K562 (cell line): Measurements from ENCODE around the gene SLC26A5. TPM values are rescaled to one million over a fixed set of nuclear protein-coding genes. Genes with fewer than 3 reads are reported as not detected.

Source experiments
- ATAC-seq: fragments of 200-7000 bp; cut with Tn5 transposase; 3 replicates; pipeline ENCODE4 v1.9.1; 2020; ENCODE audit warnings: moderate library complexity
- BruUV-seq: library from RNA; stranded (reverse); fragments of 400-500 nt; replicated peaks from 2 replicates; lab custom pipeline; 2021; lab: Mats Ljungman, UMichigan
- CTCF ChIA-PET: fragments of 300-600 bp; formaldehyde crosslinking; extraction: SDS; loops from one replicate; lab custom pipeline; 2021; ENCODE audit warnings: low intra/inter-chr PET ratio; lab: Yijun Ruan, JAX
- POLR2A ChIA-PET: fragments of 300-600, 350-650 bp; sonication (Branson Sonifier 250); formaldehyde crosslinking; extraction: SDS; loops from one replicate; lab custom pipeline; 2021; ENCODE audit warnings: antibody characterized with exemption, inconsistent platforms; lab: Yijun Ruan, JAX
- DNase-seq, 4 experiments: peaks; one replicate each; pipeline versions ENCODE4 v3.0.0 to v3.0.0-alpha.2; 2011 to 2018; ENCODE audit warnings: low spot score in 3 of 4, mixed read lengths in 3 of 4; ENCODE audit errors: extremely low read depth in 1 of 4
- FAIRE-seq: peaks from 2 replicates; lab custom pipeline; 2011; peaks lifted over from hg19 to GRCh38; lab: Jason Lieb, UNC
- H2AFZ ChIP-seq: 2 replicates; pipeline ENCODE4 v1.6.0; 2011; ENCODE audit warnings: low read depth, low read length, control low read depth, inconsistent platforms
- H3K27ac ChIP-seq: fragments of 200-600 bp; 3 replicates; pipeline ENCODE4 v1.8.0; 2011; ENCODE audit warnings: low read depth, mild to moderate bottlenecking, control low read depth, inconsistent platforms, low read length, moderate library complexity, mixed read lengths; ENCODE audit errors: extremely low read depth
- H3K27me3 ChIP-seq, 2 experiments: fragments of 300-600 bp in 1 of 2; 2 replicates in 1 of 2; 3 replicates in 1 of 2; pipeline versions ENCODE4 v1.6.0 to v1.8.0; 2011; ENCODE audit warnings: inconsistent platforms in 2 of 2, low read length in 2 of 2, mild to moderate bottlenecking in 1 of 2, mixed read lengths in 1 of 2, moderate library complexity in 1 of 2; ENCODE audit not compliant: control insufficient read depth in 2 of 2, insufficient read depth in 2 of 2
- H3K36me3 ChIP-seq: fragments of 300-600 bp; 3 replicates; pipeline ENCODE4 v1.8.0; 2011; ENCODE audit warnings: mild to moderate bottlenecking, low read length, inconsistent platforms; ENCODE audit not compliant: control insufficient read depth, insufficient read depth
- H3K4me1 ChIP-seq, 2 experiments: fragments of 200-600 bp in 1 of 2; replicated peaks in 1 of 2; 2 replicates in 1 of 2; 3 replicates in 1 of 2; pipeline versions ENCODE4 v1.5.1 to v1.8.0; 2011; ENCODE audit warnings: inconsistent platforms in 2 of 2, low read length in 2 of 2, mild to moderate bottlenecking in 1 of 2, mixed read lengths in 1 of 2, moderate library complexity in 1 of 2; ENCODE audit not compliant: control insufficient read depth in 2 of 2, insufficient read depth in 2 of 2
- H3K4me2 ChIP-seq: 2 replicates; pipeline ENCODE4 v1.6.1; 2011; ENCODE audit warnings: low read length, control low read depth, inconsistent platforms, mixed read lengths; ENCODE audit not compliant: insufficient read depth
- H3K4me3 ChIP-seq: fragments of 200-600 bp; sonication (generic), shearing (Covaris generic); 2 replicates; pipeline ENCODE4 v1.5.1; 2016; ENCODE audit warnings: control low read depth, inconsistent platforms
- H3K79me2 ChIP-seq: fragments of 200-600 bp; 3 replicates; pipeline ENCODE4 v1.8.0; 2011; ENCODE audit warnings: low read length, inconsistent platforms; ENCODE audit not compliant: control insufficient read depth, insufficient read depth
- H3K9ac ChIP-seq, 2 experiments: 2 replicates each; pipeline versions ENCODE4 v1.6.0 to v1.6.1; 2011; ENCODE audit warnings: low read depth in 2 of 2, low read length in 2 of 2, control low read depth in 1 of 2, inconsistent platforms in 1 of 2, mild to moderate bottlenecking in 1 of 2, mixed read lengths in 1 of 2; ENCODE audit not compliant: insufficient read depth in 1 of 2
- H3K9me1 ChIP-seq: one replicate; pipeline ENCODE4 v1.6.0; 2011; ENCODE audit warnings: inconsistent platforms, mild to moderate bottlenecking, low read length, moderate library complexity; ENCODE audit not compliant: control insufficient read depth, insufficient read depth
- H3K9me3 ChIP-seq: replicated peaks from 2 replicates; pipeline ENCODE4 v1.5.1; 2011; ENCODE audit warnings: low read depth, low read length, inconsistent platforms; ENCODE audit not compliant: control insufficient read depth, insufficient read depth
- H4K20me1 ChIP-seq: replicated peaks from 2 replicates; pipeline ENCODE4 v1.6.1; 2011; ENCODE audit warnings: low read length, inconsistent platforms, mixed read lengths; ENCODE audit not compliant: control insufficient read depth, insufficient read depth
- MECOM ChIP-seq: fragments of 250-450 bp; sonication (Bioruptor Pico); IDR thresholded peaks from 2 replicates; pipeline ENCODE4 v1.8.0; 2022; ENCODE audit warnings: inconsistent platforms
- NR4A1 ChIP-seq, 2 experiments: fragments of 250-450 bp in 1 of 2; fragments of 450-650 bp in 1 of 2; sonication (Bioruptor Pico) in 1 of 2; IDR thresholded peaks; 2 replicates each; pipeline versions ENCODE4 v1.4.0 to v1.6.1; 2016 to 2020; ENCODE audit warnings: mild to moderate bottlenecking in 2 of 2, missing compliant biosample characterization in 1 of 2, missing genetic modification characterization in 1 of 2, moderate library complexity in 1 of 2
- PHB2 ChIP-seq: fragments of 450-650 bp; IDR thresholded peaks from 2 replicates; pipeline ENCODE4 v1.6.1; 2017; ENCODE audit warnings: low read depth
- PHF8 ChIP-seq: fragments of 200-600 bp; sonication (generic); IDR thresholded peaks from 2 replicates; pipeline ENCODE4 v1.6.1; 2012; ENCODE audit warnings: mixed run types, mild to moderate bottlenecking, inconsistent platforms, low read length, moderate library complexity, borderline replicate concordance
- TRIM28 ChIP-seq: fragments of 450-650 bp; IDR thresholded peaks from 2 replicates; pipeline ENCODE4 v1.6.1; 2017
- ZNF445 ChIP-seq: fragments of 250-450 bp; sonication (Bioruptor Pico); IDR thresholded peaks from 2 replicates; pipeline ENCODE4 v1.4.0; 2020; ENCODE audit warnings: low read depth, mild to moderate bottlenecking, moderate library complexity
- ZNF589 ChIP-seq: fragments of 200-800 bp; sonication (Bioruptor generic); IDR thresholded peaks from 2 replicates; pipeline ENCODE4 v1.6.1; 2016; ENCODE audit warnings: low read depth, missing genetic modification characterization, missing compliant biosample characterization
- WGBS: fragments of 100-300 bp; shearing (Covaris generic); methylation state at CpG from one replicate; pipeline ENCODE4 v1.1.6; 2016; ENCODE audit warnings: low coverage, mixed read lengths; ENCODE audit not compliant: insufficient coverage; ENCODE audit errors: missing lambda C conversion rate; 5-methylcytosine and 5-hydroxymethylcytosine counted together
- in situ Hi-C: fragments of 300-500 bp; cut with MboI; formaldehyde crosslinking; loops from 4 replicates; pipeline ENCODE4 v1.15.0; 2018; ENCODE audit warnings: inconsistent platforms, mixed read lengths
- intact Hi-C: fragments of 100-400 bp; cut with micrococcal nuclease; formaldehyde crosslinking; loops from 2 replicates; pipeline ENCODE4 v1.14.2; 2022
- polyA plus RNA-seq, 8 experiments: library from polyadenylated mRNA; depleted of rRNA in 4 of 8; stranded (reverse) in 5 of 8; unstranded in 3 of 8; fragments of >200 nt; fragmentation: Nextera tagmentation in 2 of 8; fragmentation: Illumina TruSeq in 1 of 8; extraction: Ambion mirVana in 2 of 8; extraction: Trizol in 1 of 8; gene quantifications; 2 replicates each; pipeline versions ENCODE4 v1.2.1 to v1.2.3, GENCODE V29; 2011 to 2014; ENCODE audit warnings: inconsistent platforms in 1 of 8, missing spikeins in 1 of 8
- total RNA-seq, 7 experiments: library from RNA; depleted of rRNA in 6 of 7; stranded (reverse); fragments of >200 nt in 6 of 7; fragmentation: Illumina TruSeq in 2 of 7; extraction: Trizol in 2 of 7; gene quantifications; 2 replicates each; pipeline versions ENCODE4 v1.2.1 to v1.2.3, GENCODE V29; 2011 to 2021; ENCODE audit warnings: low replicate concordance in 1 of 7
- TF ChIP-seq, protein P1 (sequence below): fragments of 150-350 bp; IDR thresholded peaks from 2 replicates; pipeline ENCODE4 v1.6.1; 2014; ENCODE audit warnings: low read depth, mild to moderate bottlenecking, low read length, borderline replicate concordance
- TF ChIP-seq, protein P2 (sequence below): sonication (generic); formaldehyde crosslinking; IDR thresholded peaks from 2 replicates; pipeline ENCODE4 v1.8.1; 2023; ENCODE audit warnings: mild to moderate bottlenecking, missing genetic modification reagents
- TF ChIP-seq, protein P3 (sequence below): fragments of 250-450 bp; sonication (Bioruptor Pico); IDR thresholded peaks from 2 replicates; pipeline ENCODE4 v1.8.0; 2022; ENCODE audit warnings: inconsistent platforms
- TF ChIP-seq, protein P4 (sequence below): fragments of 250-450 bp; sonication (Bioruptor Pico); IDR thresholded peaks from 2 replicates; pipeline ENCODE4 v1.9.0; 2021; ENCODE audit warnings: mild to moderate bottlenecking

Gene SLC26A5
- total and polyA plus RNA-seq, 9 of the 15 experiments (the other 6 are each of a cell fraction or from before 2014, with no cell fraction given): not detected

DNA sequence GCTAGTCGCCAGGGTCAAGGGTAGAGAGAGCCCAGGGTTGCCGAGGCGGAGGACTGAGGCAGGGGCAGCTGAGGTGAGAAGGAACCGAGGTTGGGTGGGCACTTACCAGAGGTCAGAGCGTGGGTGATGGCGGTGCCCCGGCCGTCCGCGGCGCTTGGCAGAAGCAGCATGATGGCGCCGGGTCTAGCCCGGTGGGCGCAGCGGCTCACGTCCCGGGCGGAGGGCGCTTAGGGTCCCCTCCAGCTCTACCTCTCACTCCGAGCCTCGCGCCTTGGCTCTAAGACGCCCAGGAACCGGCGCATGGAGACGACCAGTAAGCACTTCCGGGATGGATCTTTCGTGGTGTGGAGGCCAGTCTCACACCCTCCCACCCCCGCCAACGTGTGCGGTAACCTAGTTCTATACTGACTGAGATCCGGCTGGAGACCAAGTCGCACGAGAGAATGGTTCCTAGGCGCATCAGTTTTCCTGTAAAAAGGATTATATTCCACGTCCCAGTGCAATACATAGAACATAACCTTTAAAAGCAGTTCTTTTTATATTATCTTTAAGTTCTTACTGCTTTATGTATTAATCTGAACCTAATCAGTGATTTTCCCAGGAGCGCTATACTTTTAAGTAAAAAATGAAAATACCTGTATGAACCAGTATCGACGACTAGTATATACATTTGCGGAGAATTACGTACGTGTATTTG, 101.4 kb downstream of the SLC26A5 start, which contains the start of gene DNAJC2:
TSS of gene DNAJC2 (minus strand) at position 315 of the 697 bp plus-strand sequence. CDS start at position 170, 145 bp downstream.
- FAIRE-seq (peak; percentile 84), ATAC-seq (peak; percentile 89), DNase-seq (peak; percentile 88 to 98 (median 92))
- WGBS: under 1% methylated on average over 42 of the region's 43 CpGs
- Histone ChIP-seq H2AFZ (peak within 1 kb of the TSS; percentile 93), H3K27me3 (no peaks in the 10 kb centered on the region), H3K4me3 (peak within 1 kb of the TSS; percentile 82), H3K9me1 (no peaks in the 10 kb centered on the region), H3K9ac (peak within 1 kb of the TSS; percentile 96 to 97), H3K27ac (peak within 1 kb of the TSS; percentile 93), H4K20me1 (no peaks in the 10 kb centered on the region; the same call in 1 of the 2 replicates), H3K4me1 (peaks cover 7 to 11% of the 10 kb centered on the region in 2 experiments; a peak in 3 of 5 replicates), H3K79me2 (peaks cover 85% of the 10 kb centered on the region), H3K9me3 (no peaks in the 10 kb centered on the region), H3K36me3 (peaks cover 33% of the 10 kb centered on the region), H3K4me2 (peak within 1 kb of the TSS; percentile 92)
- in situ Hi-C loops: no loop called here
- intact Hi-C loops: loop anchor here (2.0 to 5.0 kb wide), 2 partner anchors 47 to 62 kb away; partner anchors contain the start of gene PMPCB
- ChIA-PET CTCF (interaction anchor here (0.9 kb wide), 1 partner anchor 47 kb away, joined by 3 read pairs; the partner anchor contains the start of gene PMPCB), POLR2A (interaction anchor here (0.7 to 1.6 kb wide), 5 partner anchors 12 to 44 kb away, joined by 3 to 4 read pairs (median 3); no protein-coding TSS in a partner anchor)
- BruUV-seq: no TSS peak
- TF ChIP-seq ZNF589 (no peak; the same call in 1 of the 2 replicates), ZNF445 (CRISPR knock-in tag) (no peak), NR4A1 (CRISPR knock-in tag; IDR thresholded peaks at IDR 0.05) (0 out of 2 replicates have a peak, but pooled peaks have one; percentile 63), NR4A1 (tag; IDR thresholded peaks at IDR 0.05) (peak; percentile 71; the same call in 1 of the 2 replicates), PHF8 (peak; percentile 93), MECOM (CRISPR knock-in tag) (no peak), TRIM28 (no peak), PHB2 (no peak)
- TF ChIP-seq, protein P1, sequence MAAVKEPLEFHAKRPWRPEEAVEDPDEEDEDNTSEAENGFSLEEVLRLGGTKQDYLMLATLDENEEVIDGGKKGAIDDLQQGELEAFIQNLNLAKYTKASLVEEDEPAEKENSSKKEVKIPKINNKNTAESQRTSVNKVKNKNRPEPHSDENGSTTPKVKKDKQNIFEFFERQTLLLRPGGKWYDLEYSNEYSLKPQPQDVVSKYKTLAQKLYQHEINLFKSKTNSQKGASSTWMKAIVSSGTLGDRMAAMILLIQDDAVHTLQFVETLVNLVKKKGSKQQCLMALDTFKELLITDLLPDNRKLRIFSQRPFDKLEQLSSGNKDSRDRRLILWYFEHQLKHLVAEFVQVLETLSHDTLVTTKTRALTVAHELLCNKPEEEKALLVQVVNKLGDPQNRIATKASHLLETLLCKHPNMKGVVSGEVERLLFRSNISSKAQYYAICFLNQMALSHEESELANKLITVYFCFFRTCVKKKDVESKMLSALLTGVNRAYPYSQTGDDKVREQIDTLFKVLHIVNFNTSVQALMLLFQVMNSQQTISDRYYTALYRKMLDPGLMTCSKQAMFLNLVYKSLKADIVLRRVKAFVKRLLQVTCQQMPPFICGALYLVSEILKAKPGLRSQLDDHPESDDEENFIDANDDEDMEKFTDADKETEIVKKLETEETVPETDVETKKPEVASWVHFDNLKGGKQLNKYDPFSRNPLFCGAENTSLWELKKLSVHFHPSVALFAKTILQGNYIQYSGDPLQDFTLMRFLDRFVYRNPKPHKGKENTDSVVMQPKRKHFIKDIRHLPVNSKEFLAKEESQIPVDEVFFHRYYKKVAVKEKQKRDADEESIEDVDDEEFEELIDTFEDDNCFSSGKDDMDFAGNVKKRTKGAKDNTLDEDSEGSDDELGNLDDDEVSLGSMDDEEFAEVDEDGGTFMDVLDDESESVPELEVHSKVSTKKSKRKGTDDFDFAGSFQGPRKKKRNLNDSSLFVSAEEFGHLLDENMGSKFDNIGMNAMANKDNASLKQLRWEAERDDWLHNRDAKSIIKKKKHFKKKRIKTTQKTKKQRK: no peak
- TF ChIP-seq, protein P2, sequence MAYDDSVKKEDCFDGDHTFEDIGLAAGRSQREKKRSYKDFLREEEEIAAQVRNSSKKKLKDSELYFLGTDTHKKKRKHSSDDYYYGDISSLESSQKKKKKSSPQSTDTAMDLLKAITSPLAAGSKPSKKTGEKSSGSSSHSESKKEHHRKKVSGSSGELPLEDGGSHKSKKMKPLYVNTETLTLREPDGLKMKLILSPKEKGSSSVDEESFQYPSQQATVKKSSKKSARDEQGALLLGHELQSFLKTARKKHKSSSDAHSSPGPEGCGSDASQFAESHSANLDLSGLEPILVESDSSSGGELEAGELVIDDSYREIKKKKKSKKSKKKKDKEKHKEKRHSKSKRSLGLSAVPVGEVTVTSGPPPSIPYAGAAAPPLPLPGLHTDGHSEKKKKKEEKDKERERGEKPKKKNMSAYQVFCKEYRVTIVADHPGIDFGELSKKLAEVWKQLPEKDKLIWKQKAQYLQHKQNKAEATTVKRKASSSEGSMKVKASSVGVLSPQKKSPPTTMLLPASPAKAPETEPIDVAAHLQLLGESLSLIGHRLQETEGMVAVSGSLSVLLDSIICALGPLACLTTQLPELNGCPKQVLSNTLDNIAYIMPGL: no peak
- TF ChIP-seq, protein P3, sequence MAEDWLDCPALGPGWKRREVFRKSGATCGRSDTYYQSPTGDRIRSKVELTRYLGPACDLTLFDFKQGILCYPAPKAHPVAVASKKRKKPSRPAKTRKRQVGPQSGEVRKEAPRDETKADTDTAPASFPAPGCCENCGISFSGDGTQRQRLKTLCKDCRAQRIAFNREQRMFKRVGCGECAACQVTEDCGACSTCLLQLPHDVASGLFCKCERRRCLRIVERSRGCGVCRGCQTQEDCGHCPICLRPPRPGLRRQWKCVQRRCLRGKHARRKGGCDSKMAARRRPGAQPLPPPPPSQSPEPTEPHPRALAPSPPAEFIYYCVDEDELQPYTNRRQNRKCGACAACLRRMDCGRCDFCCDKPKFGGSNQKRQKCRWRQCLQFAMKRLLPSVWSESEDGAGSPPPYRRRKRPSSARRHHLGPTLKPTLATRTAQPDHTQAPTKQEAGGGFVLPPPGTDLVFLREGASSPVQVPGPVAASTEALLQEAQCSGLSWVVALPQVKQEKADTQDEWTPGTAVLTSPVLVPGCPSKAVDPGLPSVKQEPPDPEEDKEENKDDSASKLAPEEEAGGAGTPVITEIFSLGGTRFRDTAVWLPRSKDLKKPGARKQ (CRISPR knock-in tag): no peak
- TF ChIP-seq, protein P4, sequence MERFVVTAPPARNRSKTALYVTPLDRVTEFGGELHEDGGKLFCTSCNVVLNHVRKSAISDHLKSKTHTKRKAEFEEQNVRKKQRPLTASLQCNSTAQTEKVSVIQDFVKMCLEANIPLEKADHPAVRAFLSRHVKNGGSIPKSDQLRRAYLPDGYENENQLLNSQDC (CRISPR knock-in tag): peak; percentile 79; the same call in 1 of the 2 replicates
